ENCODE data around the gene CMSS1.

DNA sequence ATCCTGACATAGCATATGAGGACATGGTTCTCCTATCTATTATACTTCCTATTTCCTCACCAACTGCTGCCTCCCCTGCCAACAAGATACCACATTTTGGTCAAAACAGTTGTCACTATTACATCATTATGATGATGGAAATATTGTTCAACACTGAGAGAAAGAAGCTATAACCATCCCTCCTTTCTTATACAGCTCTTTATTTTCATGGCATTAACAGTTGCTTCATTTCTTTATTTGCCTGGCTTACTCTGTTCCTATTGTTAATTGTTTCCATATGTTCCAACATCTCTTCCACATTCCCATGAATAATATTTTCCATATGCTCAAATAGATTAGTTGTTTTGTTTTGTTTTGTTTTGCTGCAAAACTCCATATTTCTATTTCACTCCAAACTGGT is 337.5 kb downstream of the CMSS1 start:
- TF ChIP-seq, protein P1, sequence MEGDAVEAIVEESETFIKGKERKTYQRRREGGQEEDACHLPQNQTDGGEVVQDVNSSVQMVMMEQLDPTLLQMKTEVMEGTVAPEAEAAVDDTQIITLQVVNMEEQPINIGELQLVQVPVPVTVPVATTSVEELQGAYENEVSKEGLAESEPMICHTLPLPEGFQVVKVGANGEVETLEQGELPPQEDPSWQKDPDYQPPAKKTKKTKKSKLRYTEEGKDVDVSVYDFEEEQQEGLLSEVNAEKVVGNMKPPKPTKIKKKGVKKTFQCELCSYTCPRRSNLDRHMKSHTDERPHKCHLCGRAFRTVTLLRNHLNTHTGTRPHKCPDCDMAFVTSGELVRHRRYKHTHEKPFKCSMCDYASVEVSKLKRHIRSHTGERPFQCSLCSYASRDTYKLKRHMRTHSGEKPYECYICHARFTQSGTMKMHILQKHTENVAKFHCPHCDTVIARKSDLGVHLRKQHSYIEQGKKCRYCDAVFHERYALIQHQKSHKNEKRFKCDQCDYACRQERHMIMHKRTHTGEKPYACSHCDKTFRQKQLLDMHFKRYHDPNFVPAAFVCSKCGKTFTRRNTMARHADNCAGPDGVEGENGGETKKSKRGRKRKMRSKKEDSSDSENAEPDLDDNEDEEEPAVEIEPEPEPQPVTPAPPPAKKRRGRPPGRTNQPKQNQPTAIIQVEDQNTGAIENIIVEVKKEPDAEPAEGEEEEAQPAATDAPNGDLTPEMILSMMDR (IDR thresholded peaks at IDR 0.05): no peak
- no peak for TF ChIP-seq POLR2A (IDR thresholded peaks at IDR 0.05)

All from uterus (tissue), 2 donors.